HG03066 (cell line): Measurements from ENCODE around the gene AWAT2.

Experiments used
- ATAC-seq: cut with Tn5 transposase; IDR thresholded peaks from one replicate; pipeline ENCODE4 v1.9.1; 2021; ENCODE audit warnings: low read depth; ENCODE audit not compliant: unreplicated experiment

The AWAT2 gene

DNA sequence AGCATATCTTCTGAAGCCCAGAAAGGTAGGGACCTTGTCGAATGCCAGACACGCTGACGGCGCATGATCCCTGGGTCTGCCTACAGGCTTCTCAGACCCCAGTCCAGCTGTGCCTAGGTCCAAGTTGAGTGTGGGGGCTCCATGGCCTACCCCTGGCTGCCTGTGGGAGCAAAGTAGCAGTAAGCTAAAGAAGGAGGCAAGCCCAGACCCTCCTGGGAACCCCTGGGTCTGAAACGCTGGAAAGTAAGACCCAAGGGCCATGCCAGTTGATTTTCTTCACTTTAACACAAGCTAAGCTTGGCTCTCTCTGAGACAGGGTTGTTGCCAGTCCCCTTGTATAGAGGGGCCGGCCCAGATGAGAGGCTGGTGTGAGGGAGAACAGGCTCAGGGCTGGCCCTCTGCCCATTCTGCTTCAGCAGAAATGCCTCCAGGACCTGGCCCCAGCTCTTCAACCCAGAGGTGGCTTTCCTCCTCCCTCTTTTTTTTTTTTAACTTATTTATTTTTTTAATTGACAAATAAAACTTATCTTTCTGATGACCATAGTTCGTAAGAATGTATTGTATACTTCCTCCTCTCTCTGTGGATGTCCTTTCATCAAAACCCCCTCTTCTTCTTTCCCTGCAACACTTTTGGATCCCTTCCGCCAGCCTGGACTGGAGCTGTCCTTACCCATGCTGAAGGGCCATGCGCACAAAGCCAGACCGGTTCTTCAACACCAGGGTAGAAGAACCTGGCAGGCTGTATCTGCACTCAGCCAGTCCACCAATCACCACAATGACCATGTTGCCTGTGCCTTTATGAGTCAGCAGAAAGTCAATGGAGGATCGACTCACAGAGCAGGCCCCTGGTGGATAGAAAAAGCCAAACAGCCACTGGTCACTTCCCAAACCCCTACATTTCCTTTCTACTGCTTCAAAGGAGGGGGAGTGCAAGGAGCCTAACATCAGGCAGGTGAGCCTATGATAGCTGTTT is 7.1 kb downstream of the AWAT2 start:
- no peak for ATAC-seq

DNA sequence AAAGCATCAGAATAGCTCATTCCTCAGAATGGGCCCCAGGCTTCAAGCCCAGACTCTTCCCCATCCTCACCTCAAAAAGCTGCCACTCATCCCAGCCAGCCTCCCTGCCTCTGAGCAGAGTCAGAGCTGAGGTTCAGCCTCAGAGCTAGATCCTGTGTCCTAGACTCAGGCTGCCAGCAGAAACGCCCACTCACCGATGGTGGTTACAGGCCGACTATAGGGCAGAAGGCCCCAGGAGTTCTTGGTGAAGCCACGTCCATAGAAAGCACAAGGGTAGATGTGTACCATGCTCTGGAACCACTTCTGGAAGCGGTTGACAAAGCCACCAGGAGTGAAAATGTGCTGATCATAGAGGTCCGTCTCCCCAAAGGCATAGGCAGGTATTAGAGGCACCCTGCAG is 7.7 kb downstream of the AWAT2 start:
- ATAC-seq, result no peak

DNA sequence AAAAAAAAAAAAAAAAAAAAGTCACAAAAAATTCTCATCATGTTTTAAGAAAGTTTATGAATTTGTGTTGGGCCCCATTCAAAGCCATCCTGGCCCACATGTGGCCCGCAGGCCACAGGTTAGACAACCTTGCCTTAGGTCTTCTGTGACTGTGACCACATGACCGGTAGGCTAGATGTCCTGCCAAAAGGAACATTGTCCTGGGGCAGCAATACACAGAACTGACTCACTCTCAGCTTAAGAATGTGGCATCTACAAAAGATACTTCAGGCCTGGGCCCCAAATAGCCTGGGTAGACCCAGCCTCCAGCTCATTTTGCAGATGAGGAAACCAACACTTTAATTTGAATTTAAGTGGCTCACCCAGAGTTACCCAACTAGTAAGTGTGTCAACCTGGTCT is 10.0 kb downstream of the AWAT2 start:
- no peak for ATAC-seq

- no peak for ATAC-seq
These were observed 10.8 kb downstream of the AWAT2 start for GRCh38 chrX:70038951-70039350.

GRCh38 chrX:70038515-70038914 is 11.2 kb downstream of the AWAT2 start:
- ATAC-seq, result no peak

DNA sequence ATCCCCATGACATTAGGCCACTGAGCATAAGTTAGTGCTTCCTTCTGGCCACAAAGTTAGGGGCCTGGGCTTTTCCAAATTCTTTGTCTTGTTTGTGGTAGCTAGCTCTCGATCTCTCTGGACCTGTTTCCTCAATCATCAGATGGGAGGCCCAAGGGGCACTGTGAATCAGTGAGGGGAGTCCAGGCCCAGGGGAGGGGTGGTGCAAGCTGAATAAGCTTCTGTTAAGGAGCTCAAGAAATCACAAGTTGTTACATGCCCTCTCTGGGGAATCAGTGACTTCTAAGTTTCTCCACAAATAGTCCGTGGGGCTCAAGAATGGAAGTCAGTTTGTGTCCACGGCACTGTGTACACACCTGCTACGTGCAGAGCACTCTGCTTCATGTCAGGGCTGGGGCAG is 15.1 kb downstream of the AWAT2 start:
- ATAC-seq, result no peak

DNA sequence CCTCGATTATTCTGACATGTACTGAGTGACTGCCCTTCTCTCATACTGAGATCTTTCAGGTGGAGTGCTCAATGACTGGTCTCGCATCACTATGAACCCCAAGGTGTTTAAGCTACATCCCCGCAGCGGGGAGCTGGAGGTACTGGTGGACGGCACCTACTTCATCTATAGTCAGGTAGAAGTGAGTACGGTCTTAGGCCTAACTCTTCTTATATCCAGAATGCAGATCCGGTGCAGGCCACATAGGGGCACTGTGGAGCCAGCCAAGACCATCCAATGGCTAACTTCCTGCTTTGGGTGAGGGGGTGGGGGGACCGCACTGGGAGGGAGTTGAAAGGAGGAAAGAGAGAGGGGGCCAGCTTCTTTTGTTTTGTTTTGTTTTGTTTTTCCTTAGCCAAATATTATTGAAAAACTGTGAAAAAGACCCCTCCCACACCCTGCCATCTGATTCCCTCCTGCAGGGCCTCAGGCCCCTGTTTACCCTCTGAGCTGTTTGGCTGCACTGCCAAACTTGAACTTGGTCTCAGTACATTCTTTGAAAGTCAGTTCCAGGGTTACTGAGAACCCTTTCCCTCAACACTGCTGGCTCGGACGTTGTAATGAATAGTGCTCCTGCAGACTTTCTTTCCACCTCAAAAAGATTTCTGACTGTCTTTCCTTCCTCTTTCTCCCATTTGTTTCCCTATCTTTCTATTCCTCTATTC is 16.2 kb downstream of the AWAT2 start:
- no peak for ATAC-seq

- no peak for ATAC-seq
These were observed 16.9 kb downstream of the AWAT2 start for GRCh38 chrX:70032792-70033191.

GRCh38 chrX:70030301-70030767 is 19.4 kb downstream of the AWAT2 start:
- ATAC-seq, result no peak

GRCh38 chrX:70029863-70030262 is 19.9 kb downstream of the AWAT2 start:
- ATAC-seq, result no peak

DNA sequence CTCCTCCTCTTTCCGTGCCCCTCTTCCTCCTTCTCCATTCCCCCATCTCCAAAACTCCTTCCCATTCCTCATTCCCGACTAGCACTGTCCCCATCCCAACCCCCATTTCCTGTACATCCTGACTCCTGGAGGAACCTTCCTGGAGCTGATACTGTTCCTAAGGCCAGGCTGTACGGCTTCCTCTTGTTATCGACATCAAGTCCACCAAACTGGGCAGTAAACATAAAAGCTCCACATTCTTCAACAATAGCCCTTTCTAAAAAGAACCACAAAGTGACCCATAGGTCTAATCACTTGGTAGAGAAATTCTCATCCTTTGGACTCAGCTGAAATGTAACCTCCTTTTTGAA is 22.9 kb downstream of the AWAT2 start:
- ATAC-seq, result no peak

DNA sequence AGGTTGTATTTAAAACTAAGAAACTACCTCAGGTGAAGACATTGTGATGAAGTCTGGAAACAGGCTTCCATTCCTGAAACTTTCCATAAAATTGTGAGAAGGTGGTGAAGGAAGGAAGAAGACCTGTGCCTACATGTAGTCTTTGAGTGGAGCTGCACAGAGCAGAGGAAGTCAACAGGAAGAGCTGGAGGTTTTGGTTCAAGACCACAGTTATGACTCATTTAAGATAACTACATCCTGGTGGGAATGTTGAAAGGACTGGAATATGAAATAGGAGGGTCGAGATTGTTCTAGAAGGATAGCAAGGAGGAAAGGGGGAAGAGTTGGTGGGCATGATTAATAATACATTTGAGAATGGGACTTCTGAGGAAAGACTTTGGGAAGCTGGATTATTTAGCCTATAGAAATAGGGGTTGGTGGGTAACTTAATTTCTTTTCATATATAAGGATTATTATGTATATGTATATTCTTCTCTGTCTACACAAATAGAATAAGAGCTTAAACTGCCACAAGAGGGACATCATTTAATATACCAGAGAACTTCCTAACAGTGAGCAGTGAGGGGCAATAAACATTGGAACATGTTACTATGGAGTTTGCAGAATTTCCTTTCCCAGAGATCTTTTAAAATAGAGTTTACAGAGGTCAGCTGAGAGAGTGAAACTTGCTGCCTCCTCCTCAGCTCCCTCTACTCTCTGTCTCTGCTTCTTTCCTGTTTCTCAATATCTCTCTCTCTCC is 23.5 kb downstream of the AWAT2 start:
- no peak for ATAC-seq

- ATAC-seq, result no peak
These were observed 24.3 kb downstream of the AWAT2 start for GRCh38 chrX:70025464-70025863.

DNA sequence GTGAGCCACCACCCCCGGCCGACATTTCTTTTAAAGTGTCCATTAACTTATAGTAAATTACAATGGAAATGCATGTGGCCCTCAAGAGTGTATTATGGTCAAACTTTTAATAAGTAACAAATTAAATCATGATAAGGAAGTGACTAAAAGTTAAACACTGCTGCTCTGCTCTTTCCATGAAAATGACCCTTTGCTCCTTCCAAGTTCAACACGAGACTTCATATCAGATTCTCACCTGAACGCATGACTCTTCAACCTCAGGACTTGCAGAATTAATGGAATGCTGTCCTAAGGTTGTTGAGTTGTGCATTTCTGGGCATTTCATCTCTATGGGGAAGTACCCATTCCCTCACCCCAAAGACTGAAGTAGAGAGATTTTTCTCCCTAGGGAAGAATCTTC is 27.1 kb downstream of the AWAT2 start:
- ATAC-seq, result no peak

DNA sequence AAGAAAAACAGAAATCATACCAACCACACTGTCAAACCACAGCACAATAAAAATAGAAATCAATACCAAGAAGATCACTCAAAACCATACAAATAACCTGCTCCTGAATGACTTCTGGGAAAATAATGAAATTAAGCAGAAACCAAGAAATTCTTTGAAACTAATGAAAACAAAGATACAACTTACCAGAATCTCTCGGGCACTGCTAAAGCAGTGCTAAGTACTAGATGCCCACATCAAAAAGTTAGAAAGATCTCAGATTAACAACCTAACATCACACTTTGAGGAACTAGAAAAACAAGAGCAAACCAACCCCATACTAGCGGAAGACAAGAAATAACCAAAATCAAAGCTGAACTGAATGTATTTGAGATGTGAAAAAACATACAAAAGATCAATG is 33.2 kb downstream of the AWAT2 start:
- ATAC-seq, result no peak

DNA sequence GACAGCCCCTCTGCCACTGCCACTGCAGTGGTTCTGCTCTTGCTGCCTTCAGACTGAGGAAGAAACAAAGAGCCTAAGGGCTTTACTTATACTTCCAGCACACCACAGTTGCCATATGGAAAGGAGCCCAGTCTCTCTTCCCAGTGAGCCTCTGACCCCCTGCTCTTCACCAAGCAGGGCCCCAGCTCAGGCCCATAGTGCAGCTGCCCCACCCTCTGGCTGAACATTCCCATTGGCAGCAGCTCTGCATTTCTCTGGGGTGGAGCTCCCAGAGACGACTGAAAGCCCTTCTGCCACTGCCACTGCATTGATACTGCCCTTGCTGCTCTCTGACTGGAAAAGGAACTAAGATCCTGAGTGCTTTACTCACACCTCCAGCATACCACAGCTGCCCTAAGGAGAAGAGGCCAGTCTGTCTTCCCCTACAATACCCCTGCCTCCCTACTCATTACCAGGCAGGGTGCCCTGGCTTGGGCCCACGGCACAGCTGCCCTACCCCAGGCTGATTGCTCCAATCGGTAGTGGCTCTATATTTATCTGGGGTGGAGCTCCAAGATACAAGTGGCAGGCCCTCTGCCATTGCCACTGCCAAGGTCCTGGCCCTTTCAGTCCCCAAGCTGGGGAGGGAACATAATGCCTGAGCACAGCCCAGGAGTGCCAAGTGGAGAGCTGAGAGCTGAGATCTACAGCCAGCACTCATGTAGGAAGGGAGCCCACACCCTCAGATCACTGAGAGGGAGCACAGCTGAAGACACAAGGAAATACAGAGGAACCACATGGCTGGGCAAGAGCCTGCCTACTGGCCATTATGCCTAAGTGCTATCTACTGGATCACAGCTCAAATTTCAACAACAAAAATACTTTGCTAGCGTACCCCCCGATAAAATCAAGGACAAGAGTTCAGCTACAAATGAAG is 36.0 kb downstream of the AWAT2 start:
- ATAC-seq, result no peak

DNA sequence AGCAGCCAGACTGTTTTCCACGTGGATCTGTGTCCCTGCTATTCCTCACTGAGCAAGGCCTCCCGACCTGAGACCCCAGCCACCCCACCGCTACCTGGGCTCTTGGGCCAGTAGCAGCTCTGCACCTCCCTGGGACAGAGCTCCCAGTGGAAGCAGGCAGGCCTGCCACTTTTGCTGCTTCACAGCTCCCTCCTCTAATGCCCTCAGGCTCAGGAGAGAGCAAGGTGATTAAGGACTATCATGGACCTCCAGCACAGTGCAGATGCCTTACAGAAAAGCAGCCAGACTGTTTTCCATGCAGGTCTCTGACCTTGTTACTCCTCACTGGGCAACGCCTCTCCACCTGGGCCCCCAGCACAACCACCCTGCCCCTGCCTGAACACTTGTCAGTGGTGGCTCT is 37.0 kb downstream of the AWAT2 start:
- ATAC-seq, result no peak

GRCh38 chrX:70009970-70010369 is 39.8 kb downstream of the AWAT2 start:
- ATAC-seq, result no peak

- no peak for ATAC-seq
These were observed 40.7 kb downstream of the AWAT2 start for GRCh38 chrX:70009049-70009448.

- no peak for ATAC-seq
These were observed 41.8 kb downstream of the AWAT2 start for GRCh38 chrX:70007946-70008345.
